Measurements from ENCODE around the gene ATP11A. TPM values are rescaled to one million over a fixed set of nuclear protein-coding genes. Genes with fewer than 3 reads are reported as not detected.

Gene ATP11A
- total RNA-seq, 1 experiment from 2014 or later: 14.4 TPM

DNA sequence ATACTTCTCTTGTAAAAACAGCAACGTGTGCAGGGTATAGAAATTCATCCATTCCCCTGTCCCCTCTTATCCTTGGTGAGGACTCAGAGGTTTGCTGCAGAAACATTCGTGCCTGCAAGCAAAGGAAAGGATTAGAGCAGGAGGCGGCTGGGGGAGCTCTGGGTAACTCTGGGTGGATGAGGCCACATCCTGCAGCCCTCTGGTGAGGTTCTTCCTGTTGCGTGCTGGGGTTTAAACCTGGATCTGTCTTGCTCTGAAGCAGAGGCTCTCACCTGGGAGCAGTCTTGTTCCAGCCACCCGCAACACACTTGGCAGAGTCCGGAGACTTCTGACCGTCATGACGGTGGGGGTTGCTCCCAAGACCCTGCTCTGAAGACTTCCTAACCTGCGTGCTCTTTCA, 69.2 kb downstream of the ATP11A start:
- no peak for DNase-seq (ENCODE audit: low read depth, low spot score)
- in situ Hi-C loops (cut with HindIII; ENCODE audit: low pct_unique_long_range_greater_than_20kb, low sequenced_read_pairs): no loop called here

DNA sequence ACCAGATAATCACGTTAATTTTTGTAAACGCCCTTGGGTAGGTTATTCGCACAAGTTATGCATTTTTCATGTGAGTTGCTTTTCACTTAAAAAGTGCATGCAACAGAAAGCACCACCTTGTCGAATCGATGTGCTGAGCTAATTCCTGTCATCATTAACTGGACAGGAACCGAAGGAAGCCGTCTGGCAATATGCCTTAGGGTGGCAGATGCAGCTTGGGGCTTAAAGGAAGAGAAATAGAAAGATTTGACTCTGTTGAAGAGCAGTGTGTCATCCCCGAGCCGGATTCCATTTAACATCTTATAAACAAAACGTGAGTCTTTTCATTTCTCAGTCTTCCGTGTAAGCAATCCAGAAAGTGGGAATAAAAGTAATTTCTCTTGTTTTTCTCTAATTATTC, 70.0 kb downstream of the ATP11A start:
- in situ Hi-C loops (cut with HindIII; ENCODE audit: low pct_unique_long_range_greater_than_20kb, low sequenced_read_pairs): no loop called here
- no peak for DNase-seq (ENCODE audit: low read depth, low spot score)

DNA sequence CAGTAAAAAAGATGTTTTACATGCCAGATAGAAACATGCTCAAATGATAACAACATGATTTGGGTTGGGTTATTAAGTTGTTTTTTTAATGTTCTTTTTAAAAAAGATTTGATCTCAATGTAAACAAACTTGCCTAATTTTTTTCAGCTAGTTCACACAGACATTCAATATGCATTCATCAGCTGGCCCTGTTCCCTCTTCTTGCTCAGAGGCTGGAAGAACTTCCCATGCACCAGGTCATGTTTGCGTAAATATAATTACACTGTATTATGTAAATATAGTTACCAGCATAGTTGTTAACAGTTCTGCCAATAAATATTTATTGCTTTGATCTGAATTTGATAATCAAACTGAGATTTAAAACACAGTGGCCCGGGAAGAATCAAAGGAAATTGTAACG, 70.6 kb downstream of the ATP11A start:
- in situ Hi-C loops (cut with HindIII; ENCODE audit: low pct_unique_long_range_greater_than_20kb, low sequenced_read_pairs): no loop called here
- DNase-seq (ENCODE audit: low read depth, low spot score): no peak

DNA sequence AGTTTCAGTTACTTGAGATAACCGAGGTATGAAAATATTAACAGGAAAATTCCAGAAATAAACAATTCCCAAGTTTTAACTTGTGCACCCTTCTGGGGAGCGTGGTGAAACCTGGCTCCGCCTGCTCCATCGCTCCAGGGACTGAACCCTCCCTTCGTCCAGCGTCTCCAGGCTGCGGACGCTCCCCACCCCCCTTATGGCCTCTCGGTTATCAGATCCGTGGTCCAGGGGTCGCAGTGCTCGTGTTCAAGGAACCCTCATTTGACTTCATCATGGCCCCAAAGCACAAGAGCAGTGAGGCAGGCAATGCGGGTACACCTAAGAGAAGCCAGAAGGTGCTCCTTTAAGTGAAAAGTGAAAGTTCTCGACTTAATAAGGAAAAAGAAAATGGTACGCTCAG, 71.1 kb downstream of the ATP11A start:
- no peak for DNase-seq (ENCODE audit: low read depth, low spot score)
- in situ Hi-C loops (cut with HindIII; ENCODE audit: low pct_unique_long_range_greater_than_20kb, low sequenced_read_pairs): no loop called here

DNA sequence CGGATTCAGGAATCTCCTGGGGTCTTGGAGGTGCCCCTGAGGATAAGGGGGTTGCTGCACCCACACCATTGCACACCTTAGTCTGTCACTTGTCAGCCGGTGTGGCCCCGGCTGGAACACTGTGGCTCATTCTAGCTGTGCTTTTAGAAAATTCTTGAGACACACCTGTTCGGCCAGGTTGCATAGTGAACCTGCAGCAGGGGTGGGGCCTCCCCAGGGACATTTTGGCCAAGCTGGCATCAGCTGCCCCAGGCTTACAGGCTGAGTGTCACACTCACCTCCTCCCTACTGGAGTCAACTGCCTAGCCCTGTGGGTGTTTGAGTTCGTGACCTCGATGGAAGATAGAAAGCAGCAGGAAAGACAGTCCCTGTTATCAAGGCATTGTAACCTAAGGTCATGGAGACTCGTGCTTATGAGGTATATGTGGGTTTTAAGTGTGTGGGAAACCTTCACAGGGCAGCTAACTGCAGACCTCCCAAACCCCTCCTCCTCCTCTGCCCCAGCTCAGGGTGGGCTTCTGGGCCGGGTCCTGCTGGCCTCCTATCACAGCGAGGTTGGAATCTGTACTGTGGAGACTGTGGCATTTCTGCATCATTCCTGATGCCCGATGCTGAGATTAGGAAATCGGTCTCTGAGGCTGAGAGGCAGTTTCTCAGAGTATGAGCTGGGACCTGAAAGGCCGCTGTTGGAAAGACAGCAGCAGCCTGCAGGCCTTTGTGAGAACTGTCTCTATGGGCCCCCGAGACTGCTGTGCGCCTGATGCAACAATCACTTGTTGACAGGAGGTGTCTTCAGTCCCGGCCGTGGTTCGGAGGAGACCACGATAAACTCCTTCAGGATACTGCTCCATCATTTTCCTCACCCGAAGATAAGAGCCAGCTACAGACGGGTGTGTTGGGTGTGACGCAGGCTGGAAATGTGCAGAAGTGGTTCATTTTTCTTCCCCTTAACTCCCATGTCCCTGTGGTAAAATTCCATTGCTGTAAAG, 72.2 kb downstream of the ATP11A start:
- in situ Hi-C loops (cut with HindIII; ENCODE audit: low pct_unique_long_range_greater_than_20kb, low sequenced_read_pairs): no loop called here
- DNase-seq (ENCODE audit: low read depth, low spot score): no peak

DNA sequence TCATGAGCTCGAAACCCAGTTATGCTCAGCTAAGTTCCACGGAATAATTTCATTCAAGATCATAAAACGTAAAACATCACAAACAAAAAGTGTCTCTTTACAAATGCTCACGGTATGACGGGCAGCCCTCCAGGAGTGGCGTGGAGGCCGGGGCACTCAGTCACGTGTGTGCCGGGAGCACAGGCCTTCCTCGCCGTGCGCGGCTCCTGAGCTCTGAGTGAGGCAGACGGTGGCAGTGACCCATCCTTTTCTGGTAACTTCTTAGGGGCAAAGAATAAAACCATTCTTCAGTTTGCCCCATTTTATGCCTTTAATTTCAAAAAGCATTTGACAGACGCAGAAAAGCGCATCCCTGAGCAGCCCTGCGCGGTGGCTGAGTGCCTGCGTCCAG, 72.8 kb downstream of the ATP11A start:
- no peak for DNase-seq (ENCODE audit: low read depth, low spot score)
- in situ Hi-C loops (cut with HindIII; ENCODE audit: low pct_unique_long_range_greater_than_20kb, low sequenced_read_pairs): no loop called here

DNA sequence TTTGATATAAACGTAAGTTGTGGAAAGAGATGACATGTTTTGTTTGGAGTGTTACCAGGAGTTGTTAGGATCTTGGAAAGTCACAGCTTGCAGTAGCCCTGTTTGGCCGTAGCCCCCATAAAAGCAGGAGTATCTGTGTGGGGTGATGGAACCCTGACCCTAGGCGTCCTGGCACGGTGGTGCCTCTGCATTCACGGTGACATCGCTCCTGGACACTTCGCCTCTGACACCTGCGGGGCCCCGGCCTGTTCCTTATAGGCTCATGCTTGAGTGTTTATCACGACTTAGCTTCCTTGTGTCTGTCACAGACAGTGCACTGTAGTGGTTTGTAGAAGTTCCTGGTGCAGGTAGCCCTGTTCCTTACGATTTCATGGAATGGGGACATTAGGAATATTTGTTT, 74.2 kb downstream of the ATP11A start:
- in situ Hi-C loops (cut with HindIII; ENCODE audit: low pct_unique_long_range_greater_than_20kb, low sequenced_read_pairs): no loop called here
- no peak for DNase-seq (ENCODE audit: low read depth, low spot score)

DNA sequence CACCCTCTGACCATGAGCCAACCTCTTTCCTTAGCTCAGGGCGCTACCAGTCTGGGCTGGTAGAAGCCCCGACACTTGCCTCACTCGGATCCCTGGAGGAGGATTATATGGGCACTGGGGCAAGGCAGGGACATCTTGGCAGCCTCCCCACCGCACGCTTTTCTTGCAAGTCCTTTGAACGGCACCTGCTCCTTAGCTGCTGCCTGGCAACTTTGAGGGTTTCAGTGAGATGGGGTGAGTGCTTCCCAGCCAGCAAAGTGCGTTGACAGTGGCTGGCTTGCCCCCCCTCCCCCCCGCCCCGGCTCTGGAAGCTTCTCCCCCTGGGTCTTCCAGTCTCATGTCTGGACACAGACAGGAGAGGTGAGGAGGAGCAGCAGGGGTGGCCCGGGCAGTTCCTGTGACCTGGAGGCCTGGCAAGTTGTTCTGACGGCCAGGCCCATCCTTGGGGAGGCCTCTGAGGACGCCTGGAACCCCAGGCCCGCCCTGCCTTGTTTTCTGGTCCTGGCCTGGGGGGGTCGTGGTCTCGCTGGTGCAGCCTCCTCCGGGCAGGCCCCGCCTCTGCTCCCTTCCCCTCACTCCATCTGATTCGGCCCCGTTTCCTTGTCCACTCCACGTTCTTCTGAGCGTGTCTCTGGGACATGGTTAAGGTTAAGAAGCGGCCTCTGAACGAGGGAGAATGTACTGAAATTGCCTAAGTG, 75.2 kb downstream of the ATP11A start:
- DNase-seq (ENCODE audit: low read depth, low spot score): no peak
- in situ Hi-C loops (cut with HindIII; ENCODE audit: low pct_unique_long_range_greater_than_20kb, low sequenced_read_pairs): no loop called here

DNA sequence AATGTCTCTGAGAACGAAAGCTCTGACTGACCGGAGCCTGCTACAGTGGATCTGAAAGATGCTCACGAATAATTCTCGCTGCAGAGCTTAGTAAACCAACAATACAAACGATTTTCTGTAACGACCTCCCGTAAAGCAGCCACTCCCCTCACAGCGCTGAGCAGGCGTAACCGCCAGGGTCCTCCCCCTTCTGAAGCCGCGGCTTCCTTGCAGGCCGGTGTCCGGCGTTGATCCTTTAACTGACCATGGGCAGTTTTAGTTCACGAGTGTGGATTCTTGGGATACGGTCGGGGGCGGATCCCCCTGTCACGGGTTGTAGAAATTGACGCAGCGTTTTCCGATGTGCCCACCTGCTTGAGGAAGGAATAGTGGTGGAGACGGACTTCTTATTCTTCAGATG, 75.9 kb downstream of the ATP11A start:
- no peak for DNase-seq (ENCODE audit: low read depth, low spot score)

DNA sequence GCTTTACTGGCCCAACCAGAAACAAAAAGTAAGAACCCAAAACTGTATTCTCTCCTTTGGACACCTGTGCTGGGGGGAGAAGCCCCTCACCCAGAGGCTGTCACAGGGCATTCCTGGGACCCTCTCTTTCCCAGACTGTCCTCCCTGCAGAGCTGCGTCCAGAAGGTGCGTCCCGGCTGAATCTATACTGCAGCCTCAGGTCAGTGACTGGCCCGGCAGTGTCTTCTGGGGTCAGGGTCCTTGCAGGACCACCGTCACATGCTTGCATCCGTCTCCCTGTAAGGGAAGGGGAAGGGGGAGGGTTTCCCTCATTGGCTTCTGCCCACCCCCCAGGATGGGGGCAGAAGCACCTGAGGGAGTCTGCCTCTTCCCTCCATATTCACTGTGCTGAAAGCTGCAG, 76.5 kb downstream of the ATP11A start:
- in situ Hi-C loops (cut with HindIII; ENCODE audit: low pct_unique_long_range_greater_than_20kb, low sequenced_read_pairs): no loop called here

More for the DNA sequence above, 75.9 kb downstream of the ATP11A start:
- in situ Hi-C loops (cut with HindIII; ENCODE audit: low pct_unique_long_range_greater_than_20kb, low sequenced_read_pairs): no loop called here

DNA sequence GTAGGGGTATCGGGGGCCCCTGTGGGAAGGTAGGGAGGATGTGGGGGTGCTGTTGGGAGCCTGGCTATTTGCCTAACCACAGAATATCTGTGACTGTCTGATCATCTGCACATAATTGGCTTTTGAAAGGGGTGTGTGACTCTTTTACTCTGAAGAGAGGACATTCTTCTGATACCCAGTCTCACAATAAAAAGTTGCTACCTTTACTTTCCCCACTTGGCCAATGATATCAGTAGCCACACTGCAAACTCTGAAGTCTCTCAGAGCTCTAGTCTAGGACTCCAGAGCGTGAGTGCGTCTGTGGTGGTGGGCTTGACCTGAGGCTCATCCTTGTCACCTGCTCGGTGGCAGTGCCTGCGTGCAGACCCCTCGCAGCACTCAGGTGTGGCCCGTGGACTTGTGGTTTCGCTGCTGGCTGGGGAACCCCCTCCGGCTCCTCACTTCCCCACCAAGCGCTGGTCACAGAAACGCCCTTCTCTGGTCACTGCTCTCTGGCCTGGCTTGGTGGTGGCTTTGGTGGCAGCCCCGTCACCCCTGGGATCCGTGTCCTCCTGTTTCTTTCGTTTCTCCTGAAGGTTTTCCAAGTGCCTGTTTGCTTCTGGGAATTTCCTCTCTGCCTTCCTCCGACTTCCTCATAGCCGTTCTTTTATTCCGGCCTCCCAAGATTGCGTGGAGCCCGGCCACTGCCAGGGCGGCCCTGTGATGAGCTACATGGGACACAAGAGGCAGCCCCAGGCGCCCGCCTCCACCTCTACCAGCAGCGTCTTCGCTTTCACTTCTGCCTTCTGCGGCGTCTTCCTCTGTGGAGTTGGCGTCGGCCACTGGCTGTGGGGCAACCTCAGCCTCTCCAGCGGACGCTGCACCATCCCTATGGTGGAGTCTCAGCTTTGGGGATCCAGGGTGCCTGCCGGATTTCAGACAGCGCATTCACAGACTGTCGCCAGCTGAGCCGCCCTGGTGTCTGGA, 78.0 kb downstream of the ATP11A start:
- in situ Hi-C loops (cut with HindIII; ENCODE audit: low pct_unique_long_range_greater_than_20kb, low sequenced_read_pairs): no loop called here
- no peak for DNase-seq (ENCODE audit: low read depth, low spot score)

More for the DNA sequence above, 76.5 kb downstream of the ATP11A start:
- DNase-seq (ENCODE audit: low read depth, low spot score): no peak

DNA sequence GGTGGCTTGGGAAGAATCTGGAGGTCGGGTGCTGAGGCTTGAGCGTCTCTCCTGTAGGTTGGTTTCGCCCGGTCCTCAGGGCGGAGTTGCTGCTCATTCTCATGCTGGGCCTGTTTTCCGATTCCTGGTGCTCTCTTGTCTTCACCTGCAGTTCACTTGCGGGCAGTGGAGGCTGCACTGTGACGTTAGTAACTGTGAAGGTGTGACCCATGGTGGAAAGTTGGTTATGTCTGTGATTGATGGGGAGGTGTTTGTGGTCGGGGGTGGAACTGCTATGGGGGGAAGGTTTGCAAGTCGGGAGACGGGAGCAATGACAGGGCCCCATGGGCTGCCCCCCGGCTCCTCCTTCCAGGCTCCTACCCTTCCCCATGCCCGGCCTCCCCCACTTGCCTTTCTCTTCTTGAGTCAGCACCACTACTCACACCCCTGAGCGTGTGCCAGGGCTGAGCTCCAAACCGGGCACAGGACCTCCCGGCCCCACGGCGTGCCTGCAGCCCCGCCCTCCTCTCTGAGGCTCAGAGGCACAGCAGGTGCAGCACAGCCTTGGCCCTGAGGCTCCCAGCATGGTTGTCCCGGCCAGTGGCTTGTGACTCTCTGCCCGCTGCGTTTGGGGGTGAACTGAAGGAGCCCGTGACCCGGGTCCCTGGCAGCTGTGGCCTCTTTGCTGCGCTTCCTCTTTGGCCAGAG, 79.1 kb downstream of the ATP11A start:
- in situ Hi-C loops (cut with HindIII; ENCODE audit: low pct_unique_long_range_greater_than_20kb, low sequenced_read_pairs): no loop called here
- no peak for DNase-seq (ENCODE audit: low read depth, low spot score)

DNA sequence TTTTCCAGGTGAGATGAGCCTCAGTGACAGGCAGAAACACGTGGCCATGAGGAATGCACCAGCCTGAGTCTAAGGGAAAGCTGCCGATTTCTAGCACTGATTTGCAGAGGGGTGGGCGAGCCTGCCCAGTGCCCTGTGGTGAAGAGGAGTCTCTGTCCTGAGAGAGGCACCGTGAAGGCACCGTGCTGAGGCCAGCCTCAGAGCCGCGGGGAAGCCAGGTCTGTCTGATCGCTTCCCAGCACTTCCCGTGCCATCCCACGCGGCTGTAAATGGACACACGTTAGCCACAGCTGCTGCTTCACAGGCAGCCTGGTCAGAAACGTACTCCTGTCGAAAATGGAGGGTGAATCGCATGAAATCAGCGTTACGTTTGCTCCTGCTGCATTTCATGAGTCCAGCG, 79.8 kb downstream of the ATP11A start:
- in situ Hi-C loops (cut with HindIII; ENCODE audit: low pct_unique_long_range_greater_than_20kb, low sequenced_read_pairs): no loop called here
- DNase-seq (ENCODE audit: low read depth, low spot score): no peak

DNA sequence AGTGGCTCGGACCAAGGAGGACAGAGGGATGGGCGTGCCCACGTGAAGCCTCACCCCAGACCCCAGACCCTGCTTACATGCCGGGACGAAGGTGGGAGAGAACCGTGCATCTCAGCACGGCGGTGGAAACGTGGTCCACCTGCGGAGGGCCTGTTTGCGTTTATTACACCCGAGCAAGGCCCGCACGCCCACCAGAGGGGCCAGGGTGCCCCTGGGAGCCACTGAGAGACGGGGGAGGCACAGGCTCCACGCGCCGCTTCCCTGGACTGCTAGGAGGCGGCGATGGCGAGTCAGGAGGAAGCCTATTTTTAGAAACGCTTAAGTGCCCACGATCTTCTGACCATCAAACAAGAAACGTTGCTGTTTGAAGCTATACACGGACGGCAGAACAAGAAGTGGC, 80.7 kb downstream of the ATP11A start:
- no peak for DNase-seq (ENCODE audit: low read depth, low spot score)
- in situ Hi-C loops (cut with HindIII; ENCODE audit: low pct_unique_long_range_greater_than_20kb, low sequenced_read_pairs): no loop called here

DNA sequence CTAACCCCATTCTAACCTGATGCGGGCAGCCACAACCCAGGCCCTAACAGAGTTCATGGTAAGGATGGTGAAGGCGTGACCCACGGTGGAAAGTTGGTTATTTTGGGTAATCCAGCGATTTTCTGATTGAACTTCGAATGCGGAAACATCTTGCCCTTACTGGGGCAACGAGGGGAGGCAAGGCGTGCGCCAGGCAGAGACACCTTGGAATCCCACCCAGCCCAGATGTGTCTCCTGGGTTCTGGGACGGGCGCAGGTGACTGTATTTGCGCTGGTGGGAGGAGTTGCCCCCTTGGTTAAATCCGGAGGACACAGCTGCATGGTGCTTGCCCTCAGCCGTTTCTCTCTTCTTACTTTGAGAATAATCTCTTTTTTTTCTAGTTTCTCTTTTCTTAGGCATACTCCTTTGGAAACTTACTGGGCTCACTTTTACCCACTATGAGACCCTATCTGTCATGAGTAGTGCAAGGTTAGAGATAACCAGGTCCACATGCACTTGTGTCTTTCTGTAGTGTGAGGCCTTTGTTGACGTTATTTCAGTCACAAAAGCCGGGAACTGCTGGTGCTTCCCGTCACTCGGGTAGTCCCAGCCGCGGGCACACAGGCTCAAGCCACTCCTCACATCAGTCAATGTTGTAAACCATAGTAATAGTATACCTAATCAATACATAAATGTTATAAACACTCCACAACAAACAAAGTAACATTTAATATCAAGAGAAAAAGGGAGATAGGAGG, 81.5 kb downstream of the ATP11A start:
- in situ Hi-C loops (cut with HindIII; ENCODE audit: low pct_unique_long_range_greater_than_20kb, low sequenced_read_pairs): no loop called here
- DNase-seq (ENCODE audit: low read depth, low spot score): no peak

DNA sequence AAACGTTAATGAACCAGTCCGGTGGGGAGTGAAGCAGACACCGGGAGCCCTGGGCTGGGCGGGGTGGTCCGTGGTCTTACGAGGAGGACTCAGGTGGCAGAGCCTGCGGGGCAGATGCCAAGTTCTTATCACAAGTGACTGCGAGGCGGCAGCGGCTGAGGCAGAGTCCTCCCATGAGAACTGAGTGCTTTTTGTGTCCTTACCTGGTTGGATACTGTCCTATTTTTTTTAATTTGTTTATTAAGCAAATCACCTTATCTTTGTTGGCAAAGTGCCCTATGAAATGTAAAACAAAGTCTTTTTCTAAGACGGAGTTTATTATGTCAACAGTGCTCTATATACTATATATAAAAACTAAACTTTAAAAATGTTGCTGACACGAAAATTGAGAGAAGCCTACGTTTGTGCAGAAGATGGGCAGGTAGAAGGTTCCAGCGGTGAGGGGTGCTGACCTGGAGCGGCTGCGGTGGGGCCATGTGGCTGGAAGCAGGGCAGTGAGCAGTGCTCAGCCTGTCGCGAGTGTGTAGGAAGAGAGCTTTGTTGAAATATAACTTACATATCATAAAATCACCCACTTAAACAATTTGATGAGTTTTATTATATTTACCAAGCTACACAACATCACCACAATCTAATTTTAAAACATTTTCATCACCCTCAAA, 82.2 kb downstream of the ATP11A start:
- in situ Hi-C loops (cut with HindIII; ENCODE audit: low pct_unique_long_range_greater_than_20kb, low sequenced_read_pairs): no loop called here
- no peak for DNase-seq (ENCODE audit: low read depth, low spot score)
